CD4-positive, alpha-beta T cell treated with Interleukin-1 beta for 1 hour (primary cell): Measurements from ENCODE around the gene GGPS1.
A peak's percentile ranks its signal among the peaks of the same experiment; 100 is the strongest.
"Not testable (repeated sequence)": the region's sequence is repeated elsewhere in the genome, so short reads cannot be mapped to it uniquely, and the experiment has no call there.

Experiments
- DNase-seq, 2 donors: peaks; one replicate each; pipeline ENCODE4 v3.0.0-alpha.2; 2020 to 2022

Gene GGPS1

DNA sequence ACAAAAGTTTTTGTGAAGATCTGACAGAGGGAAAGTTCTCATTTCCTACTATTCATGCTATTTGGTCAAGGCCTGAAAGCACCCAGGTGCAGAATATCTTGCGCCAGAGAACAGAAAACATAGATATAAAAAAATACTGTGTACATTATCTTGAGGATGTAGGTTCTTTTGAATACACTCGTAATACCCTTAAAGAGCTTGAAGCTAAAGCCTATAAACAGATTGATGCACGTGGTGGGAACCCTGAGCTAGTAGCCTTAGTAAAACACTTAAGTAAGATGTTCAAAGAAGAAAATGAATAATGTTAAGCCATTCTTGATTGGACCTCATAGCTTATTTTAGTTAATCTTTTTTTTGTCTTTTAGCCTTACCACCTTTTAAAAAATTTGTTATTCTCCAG, 14.1 kb downstream of the GGPS1 start:
- DNase-seq = no peak

GRCh38 chr1:235343726-235344125, 15.4 kb downstream of the GGPS1 start:
- DNase-seq = no peak

GRCh38 chr1:235351441-235351840, 23.1 kb downstream of the GGPS1 start:
- no peak for DNase-seq

GRCh38 chr1:235351898-235352297, 23.5 kb downstream of the GGPS1 start:
- DNase-seq = no peak

DNA sequence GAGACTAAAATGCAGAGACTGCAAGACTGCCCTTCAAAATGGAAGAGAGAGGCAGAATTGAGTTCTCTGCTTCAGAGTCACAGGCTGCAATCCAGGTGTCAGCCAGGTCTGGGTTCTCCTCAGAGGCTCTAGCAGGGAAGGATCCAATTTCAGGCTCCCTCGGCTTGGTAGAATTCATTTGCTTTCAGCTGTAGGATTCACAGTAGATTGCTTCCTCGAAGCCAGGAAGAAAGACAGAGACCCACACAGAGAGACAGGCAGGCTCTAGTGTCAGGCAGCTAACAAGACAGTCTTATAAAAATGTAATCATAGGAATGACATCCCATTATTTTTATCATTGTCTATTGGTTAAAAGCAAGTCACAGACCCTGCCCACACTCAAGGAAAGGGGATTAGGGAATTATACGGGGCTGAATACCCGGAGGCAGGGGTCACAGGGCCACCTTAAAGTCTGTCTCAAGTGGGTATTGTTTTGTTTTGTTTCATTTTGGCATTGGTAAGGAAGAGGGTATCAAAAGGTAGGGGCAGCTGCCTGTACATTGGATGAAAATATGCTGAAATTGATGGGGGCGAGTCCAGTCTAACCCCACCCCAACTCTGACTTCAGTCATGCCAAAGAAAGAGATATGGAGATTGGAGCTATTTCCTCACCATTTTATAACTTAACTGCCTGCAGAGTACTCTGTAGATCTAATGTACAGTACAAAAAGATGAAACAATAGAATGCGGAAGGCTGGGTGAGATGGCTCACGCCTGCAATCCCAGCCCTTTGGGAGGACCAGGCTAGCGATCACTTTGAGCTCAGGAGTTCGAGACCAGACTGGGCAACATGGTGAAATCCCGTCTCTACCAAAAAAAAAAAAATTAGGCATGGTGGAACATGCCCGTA, 29.4 kb downstream of the GGPS1 start:
- DNase-seq = no peak

DNA sequence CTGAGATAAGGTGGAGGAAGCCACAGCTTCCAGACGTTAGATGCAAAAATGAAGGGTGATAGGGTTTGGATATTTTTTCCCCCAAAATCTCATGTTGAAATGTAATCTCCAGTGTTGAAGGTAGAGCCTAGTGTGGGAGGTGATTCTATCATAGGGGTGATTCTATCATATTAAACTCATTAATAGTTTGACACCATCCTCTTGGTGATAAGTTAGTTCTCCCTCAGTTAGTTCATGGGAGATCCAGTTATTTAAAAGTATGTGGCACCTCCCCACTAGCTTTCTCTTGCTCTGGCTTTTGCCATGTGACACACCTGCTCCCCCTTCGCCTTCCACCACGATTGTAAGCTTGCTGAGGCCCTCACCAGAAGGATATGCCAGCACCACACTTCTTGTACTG, 30.5 kb downstream of the GGPS1 start:
- no peak for DNase-seq

GRCh38 chr1:235364189-235364588, 35.8 kb downstream of the GGPS1 start:
- DNase-seq = not testable (repeated sequence)

DNA sequence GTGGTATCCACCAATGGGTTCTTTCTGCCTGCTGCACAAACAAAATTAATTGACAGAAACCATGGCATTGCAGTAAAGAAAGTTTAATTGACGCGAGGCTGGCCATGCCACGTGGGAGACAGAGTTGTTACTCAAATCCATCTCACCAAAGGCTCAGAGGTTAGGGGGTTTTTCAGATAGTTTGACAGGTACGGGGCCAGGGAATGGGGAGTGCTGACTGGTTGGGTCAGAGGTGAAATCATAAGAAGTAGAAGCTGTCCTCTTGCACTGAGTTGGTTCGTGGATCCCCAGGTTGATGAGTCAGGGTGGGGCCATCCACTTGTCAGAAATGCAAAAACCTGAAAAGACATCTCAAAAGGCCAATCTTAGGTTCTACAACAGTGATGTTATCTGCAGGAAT, 37.9 kb downstream of the GGPS1 start:
- no peak for DNase-seq

GRCh38 chr1:235367000-235367908, 38.9 kb downstream of the GGPS1 start, which contains the start of gene TBCE:
Gene TBCE, plus strand, starts transcription at chr1:235367427. Its CDS starts 12,623 bp downstream, at chr1:235380050.
- peak; percentile 84 to 86 for DNase-seq

DNA sequence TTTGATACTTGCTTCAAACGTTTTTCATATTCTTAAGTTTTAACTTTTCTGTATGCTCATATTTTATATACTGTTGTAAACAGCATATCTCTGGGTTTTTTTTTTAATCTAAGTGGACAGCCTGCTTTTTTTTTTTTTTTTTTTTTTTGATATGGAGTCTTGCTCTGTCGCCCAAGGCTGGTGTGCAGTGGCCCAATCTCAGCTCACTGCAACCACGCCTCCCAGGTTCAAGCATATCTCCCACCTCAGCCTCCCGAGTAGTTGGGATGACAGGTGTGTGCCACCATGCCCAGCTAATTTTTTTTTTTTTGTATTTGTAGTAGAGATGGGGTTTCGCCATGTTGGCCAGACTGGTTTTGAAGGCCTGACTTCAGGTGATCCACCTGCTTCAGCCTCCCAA, 40.1 kb downstream of the GGPS1 start:
- DNase-seq = no peak

DNA sequence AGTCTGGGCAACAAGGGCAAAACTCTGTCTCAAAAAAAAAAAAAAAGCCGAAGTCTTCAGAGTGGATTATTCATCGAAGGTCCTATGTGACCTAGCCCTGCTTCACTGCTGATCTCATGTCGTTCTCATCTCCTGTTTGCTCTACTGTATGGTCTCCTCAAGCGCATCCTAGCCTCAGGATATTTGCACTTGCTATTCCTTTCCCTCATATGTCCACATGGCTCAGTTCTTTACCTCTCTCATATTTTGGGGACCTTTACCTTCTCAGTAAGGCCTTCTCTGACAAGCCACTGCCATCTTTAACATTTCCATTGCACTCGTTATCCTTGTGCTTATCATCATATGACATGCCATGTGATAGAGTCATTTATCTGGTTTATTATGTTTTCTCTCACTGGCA, 41.4 kb downstream of the GGPS1 start:
- DNase-seq = no peak

- no peak for DNase-seq
Observed at GRCh38 chr1:235375919-235376605, 47.7 kb downstream of the GGPS1 start.

GRCh38 chr1:235378134-235378735, 49.9 kb downstream of the GGPS1 start:
- not testable (repeated sequence) for DNase-seq

DNA sequence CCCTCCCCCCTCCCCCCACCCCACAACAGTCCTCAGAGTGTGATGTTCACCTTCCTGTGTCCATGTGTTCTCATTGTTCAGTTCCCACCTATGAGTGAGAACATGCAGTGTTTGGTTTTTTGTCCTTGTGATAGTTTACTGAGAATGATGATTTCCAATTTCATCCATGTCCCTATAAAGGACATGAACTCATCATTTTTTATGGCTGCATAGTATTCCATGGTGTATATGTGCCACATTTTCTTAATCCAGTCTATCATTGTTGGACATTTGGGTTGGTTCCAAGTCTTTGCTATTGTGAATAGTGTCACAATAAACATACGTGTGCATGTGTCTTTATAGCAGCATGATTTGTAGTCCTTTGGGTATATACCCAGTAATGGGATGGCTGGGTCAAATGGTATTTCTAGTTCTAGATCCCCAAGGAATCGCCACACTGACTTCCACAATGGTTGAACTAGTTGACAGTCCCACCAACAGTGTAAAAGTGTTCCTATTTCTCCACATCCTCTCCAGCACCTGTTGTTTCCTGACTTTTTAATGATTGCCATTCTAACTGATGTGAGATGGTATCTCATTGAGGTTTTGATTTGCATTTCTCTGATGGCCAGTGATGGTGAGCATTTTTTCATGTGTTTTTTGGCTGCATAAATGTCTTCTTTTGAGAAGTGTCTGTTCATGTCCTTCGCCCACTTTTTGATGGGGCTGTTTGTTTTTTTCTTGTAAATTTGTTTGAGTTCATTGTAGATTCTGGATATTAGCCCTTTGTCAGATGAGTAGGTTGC, 53.8 kb downstream of the GGPS1 start:
- DNase-seq = not testable (repeated sequence)

- DNase-seq = not testable (repeated sequence)
Observed at GRCh38 chr1:235385633-235386032, 57.3 kb downstream of the GGPS1 start.

- no peak for DNase-seq
Observed at GRCh38 chr1:235391874-235392273, 63.5 kb downstream of the GGPS1 start.
